ENCODE measurements around the gene BOD1L1.

DNA sequence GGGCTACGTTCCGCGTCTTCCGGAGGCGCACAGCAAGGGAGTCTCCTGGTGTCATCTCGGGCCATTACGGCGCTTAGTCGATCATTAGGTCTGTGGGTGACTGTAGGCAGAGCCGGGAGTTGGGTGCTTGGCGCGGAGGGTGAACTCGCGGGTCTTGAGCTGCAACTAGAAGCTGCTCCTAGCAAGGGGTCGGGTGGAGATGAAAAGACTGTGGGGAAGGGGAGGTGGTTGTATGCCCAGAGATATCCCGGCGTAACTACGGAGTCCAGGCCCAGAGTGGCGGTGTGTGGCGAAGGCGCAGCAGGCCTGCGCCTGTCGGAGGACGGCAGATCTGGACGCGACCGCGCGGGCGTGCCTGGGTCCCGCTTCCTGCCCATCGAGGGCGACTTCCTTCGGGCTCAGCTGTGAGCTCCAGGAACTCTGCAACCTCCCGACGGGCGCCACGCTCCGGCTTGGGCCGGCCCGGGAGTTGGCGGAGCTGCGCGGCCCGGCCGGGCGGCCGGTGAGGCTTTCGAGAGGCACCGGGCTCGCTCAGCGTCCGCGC is 80.5 kb downstream of the BOD1L1 start:
- TF ChIP-seq EZH2phosphoT487 (IDR thresholded peaks at IDR 0.05; ENCODE audit: low read length): no peak
- TF ChIP-seq, protein P1, sequence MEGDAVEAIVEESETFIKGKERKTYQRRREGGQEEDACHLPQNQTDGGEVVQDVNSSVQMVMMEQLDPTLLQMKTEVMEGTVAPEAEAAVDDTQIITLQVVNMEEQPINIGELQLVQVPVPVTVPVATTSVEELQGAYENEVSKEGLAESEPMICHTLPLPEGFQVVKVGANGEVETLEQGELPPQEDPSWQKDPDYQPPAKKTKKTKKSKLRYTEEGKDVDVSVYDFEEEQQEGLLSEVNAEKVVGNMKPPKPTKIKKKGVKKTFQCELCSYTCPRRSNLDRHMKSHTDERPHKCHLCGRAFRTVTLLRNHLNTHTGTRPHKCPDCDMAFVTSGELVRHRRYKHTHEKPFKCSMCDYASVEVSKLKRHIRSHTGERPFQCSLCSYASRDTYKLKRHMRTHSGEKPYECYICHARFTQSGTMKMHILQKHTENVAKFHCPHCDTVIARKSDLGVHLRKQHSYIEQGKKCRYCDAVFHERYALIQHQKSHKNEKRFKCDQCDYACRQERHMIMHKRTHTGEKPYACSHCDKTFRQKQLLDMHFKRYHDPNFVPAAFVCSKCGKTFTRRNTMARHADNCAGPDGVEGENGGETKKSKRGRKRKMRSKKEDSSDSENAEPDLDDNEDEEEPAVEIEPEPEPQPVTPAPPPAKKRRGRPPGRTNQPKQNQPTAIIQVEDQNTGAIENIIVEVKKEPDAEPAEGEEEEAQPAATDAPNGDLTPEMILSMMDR (IDR thresholded peaks at IDR 0.05; ENCODE audit: low read length): no peak

Measured in MM.1S (cell line).